ENCODE measurements around the gene TSPAN4.

The TSPAN4 gene

GRCh38 chr11:911031-911889, 68.6 kb downstream of the TSPAN4 start:
- no peak for DNase-seq (ENCODE audit: low spot score)

- DNase-seq (ENCODE audit: low spot score): no peak
Observed at GRCh38 chr11:911890-912219, 69.2 kb downstream of the TSPAN4 start.

GRCh38 chr11:912266-912665, 69.6 kb downstream of the TSPAN4 start:
- no peak for DNase-seq (ENCODE audit: low spot score)

GRCh38 chr11:913043-913442, 70.4 kb downstream of the TSPAN4 start:
- DNase-seq (ENCODE audit: low spot score): no peak

- DNase-seq (ENCODE audit: low spot score): no peak
Observed at GRCh38 chr11:914204-914603, 71.6 kb downstream of the TSPAN4 start.

- no peak for DNase-seq (ENCODE audit: low spot score)
Observed at GRCh38 chr11:914747-915501, 72.3 kb downstream of the TSPAN4 start.
